Measurements from ENCODE around the gene NCBP2.
A peak's percentile ranks its signal among the peaks of the same experiment; 100 is the strongest.

NCBP2 gene

DNA sequence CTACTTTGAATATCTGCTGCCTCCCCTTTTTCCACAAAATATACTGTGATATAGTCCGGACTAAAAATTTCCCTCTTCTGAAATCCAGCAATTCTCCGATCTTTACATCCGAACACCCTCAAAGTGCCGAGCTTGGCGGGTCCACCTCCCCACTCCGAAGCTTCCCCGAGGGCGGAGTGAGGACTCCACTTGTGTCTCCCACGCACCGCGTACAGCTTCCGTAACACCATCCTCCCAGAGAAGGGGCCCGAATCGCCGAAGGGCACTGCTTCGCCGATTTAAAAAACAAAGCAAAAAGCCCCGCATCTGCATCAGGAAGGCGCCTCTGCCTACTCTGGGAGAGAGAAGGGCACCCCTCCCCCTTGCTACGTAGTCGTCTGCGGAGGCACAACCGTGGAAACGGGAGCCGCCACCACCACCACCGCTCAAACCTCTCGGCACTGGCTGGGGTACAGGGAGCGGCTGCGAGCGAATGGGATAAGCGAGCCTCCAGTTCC, 551 bp downstream of the NCBP2 start:
- peak; percentile 28 for DNase-seq (ENCODE audit: low read depth)

DNA sequence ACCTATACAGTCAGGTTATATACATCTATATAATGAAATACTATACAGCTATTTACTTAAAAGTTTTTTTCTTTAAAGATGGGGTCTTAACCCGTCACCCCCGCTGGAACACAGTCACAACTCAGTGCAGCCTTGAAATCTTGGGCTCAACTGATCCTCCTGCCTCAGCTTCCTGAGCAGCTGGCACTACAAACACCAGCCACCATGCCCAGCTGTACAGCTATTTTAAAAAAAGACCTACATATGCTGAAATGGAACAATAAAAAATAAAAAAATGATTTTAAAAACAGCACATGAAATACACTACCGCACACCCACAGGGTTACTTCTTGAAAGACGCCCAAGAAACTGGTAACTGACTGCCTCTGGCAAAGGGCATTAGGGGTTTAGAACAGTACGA, 3.8 kb downstream of the NCBP2 start:
- DNase-seq (ENCODE audit: low read depth) = no peak

DNA sequence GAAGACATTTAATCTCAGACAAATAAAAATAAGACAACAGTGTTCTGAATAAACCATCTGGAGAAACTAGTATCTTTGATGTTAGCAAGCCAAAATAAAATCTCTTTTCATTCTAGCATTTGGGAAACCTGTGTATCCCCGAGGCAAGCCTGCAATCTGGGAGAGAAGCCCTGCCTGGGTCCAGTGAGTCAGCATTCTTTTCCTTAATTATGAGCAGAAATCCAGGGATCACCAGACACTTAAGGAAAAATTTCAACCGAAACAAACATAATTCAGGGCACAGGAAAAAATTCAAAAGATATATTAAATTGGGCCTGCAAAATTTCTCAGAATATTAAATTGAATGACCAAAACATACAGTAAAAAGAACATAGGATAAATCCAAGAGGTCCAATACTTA, 4.2 kb downstream of the NCBP2 start:
- peak; percentile 40 for DNase-seq (ENCODE audit: low read depth)

DNA sequence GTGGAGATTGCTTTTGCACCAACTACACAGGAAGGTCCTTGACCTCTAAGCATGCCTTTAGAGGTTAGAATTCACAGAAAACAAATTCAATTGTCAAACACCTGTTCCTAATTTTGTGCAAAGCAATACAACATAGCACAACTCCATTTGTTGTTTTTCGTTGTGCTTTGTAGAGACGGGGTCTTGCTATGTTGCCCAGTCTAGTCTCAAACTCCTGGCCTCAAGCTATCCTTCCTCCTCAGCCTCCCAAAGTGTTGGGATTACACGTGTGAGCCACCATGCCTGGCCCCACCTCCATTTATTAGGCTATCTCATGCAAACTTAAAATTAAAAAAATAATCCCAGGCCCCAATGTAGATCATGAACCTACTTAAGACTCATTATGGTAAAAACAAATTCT, 6.0 kb downstream of the NCBP2 start:
- DNase-seq (ENCODE audit: low read depth) = no peak

DNA sequence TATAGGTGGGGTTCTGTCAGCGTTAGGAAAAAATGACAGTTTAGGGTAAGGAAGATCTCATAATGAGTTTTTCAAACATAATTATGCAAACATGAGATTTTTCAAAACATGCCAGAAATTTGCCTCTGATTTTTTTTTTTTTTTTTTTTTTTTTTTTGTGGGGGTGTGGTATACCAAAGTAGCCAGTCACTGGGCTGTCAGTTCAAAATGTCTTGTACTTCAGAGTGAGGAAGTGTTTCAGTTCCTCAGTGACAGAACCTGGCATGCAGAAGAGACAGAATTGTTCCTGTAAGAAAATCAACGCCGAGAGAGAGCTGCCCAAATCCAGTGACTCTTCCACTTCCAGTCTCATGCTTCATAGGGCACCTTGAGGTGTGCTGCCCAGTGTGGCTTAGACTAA, 9.7 kb downstream of the NCBP2 start:
- DNase-seq (ENCODE audit: low read depth) = no peak

DNA sequence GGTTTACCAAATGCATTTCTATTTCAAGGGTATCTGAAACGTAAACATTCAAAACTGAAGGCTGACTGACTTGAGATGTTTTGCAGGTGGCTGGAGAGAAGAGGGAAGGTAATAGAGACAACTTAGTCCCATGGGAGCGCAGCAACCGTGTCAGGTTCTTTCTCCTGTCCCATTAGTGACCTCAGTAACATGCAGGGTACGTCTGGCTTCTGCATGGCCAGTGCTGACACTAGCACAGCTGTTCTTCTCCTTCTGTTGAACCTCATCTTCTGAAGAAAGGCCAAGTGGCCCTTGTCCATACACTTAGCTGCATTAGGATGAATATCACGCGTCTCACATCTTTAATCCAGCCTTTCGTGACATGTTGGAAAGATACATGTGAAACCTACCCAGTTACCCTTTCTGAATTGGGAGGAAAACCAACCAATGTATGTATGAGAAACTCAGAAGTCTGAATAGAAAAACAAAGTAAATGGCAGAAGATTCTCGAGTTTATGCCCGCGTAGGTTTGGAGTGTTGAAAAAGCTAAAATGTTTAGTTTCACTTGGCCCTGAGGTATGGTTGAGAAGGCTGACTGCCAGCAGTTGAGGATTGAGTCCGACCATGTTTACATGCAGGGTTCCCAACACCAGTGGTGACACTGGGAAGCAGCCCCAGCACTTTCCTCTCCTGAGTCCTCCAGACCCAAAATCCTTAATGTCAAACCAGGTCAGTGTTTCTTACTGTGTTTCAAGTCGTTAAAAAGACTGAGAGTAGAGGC, 10.3 kb downstream of the NCBP2 start:
- no peak for DNase-seq (ENCODE audit: low read depth)

DNA sequence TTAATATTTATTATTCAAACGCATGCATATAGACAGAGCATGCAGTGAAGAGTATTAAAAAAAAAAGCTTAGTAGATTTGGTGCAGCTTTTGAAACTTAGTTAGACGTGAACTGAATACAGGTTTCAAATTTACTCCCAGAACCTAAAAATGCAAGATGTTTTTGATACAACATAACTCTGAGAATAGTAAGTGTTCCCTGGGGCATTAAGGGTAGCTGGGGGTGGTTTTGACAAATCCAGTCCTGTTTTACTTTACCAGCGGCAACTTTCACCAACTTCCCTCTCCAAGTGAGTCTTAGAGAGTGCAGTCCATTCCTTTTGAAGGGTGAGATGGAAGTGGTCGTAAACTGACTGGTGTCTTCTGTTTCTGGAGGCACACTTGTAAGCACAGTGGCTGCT, 11.2 kb downstream of the NCBP2 start:
- DNase-seq (ENCODE audit: low read depth) = no peak

DNA sequence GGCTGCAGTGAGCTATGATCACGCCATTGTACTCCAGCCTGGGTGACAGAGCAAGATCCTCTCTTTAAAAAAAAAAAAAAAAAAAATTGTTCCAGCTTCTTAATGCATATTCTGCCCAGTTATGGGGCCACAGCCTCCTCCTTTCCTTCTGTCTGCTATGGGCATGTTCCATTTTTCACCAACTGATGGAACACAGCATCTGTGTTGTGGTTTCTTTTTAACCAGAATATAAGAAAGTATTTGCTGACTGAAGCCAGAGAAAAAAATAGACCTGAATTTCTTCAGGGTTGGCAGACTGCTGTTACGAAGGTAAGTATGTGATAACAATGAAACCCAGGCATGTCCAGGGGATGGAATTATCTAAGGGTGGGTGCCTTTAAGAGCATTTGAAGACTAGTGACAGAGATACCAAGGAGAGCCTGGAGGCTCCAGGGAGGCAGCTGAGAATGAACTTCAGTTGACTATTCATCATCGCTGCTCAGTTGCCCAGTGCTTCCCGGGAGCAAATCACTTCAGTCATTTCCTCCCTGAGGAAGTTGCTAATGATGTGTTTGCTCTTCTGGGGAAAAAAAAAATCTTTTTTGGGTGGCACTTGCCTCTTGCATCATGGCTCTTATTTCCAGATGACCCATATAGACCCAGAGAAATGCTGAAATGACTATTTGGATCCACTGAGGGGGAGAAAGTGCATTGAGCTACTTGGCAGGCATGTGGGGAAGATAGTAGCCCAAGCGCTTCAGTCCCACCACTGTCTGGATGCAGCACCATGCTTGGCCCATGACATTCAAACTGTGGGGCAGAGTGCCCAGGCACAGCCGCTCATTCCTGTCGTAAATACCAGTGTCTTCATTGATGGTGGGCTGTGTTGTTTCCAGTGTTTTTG, 14.5 kb downstream of the NCBP2 start:
- no peak for DNase-seq (ENCODE audit: low read depth)

DNA sequence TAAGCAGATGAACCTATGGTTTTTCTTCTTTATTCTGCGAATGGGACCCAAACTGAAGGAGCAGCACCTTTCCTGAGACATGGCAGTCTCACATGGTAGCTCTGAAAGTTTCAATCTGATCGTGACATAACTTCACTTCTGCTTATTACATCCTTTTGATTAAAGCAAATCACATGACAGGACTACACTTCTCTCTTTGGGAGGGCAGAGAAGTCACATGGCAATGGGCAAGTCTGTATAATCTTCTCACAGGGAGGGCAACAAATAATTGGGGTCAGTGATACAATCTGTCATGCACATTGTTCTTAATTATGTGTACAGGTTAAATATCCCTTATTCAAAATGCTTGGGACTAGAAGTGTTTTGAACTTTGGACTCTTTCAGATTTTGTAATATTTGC, 21.6 kb downstream of the NCBP2 start:
- no peak for DNase-seq (ENCODE audit: low read depth)

DNA sequence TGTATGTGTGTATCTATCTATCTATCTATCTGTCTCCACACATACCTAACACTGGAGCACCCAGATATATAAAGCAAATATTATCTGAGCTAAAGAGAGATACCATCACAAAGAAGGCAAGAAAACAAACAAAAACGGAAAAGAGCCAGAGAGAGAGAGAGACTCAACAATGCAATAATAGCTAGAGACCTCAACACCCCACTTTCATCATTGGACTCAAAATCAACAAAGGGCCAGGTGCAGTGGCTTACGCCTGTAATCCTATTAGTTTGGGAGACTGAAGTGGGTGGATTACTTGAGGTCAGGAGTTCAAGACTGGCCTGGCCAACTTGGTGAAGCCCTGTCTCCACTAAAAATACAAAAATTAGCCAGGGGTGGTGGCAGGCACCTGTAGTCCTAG, 23.4 kb downstream of the NCBP2 start:
- no peak for DNase-seq (ENCODE audit: low read depth)

DNA sequence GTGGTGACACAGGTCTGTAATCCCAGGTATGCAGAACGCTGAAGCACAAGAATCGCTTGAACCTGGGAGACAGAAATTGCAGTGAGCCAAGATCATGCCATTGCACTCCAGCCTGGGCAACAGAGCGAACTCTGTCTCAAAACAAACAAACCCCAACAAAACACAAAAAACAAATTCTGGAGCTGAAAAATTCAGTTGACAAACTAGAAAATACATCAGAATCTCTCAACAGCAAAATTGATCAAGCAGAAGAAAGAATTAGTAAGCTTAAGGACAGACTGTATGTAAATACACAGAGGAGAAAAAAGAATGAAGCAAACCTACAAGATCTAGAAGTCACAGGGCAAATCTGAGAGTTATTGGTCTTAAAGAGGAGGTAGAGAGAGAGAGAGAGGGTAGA, 25.3 kb downstream of the NCBP2 start:
- no peak for DNase-seq (ENCODE audit: low read depth)

DNA sequence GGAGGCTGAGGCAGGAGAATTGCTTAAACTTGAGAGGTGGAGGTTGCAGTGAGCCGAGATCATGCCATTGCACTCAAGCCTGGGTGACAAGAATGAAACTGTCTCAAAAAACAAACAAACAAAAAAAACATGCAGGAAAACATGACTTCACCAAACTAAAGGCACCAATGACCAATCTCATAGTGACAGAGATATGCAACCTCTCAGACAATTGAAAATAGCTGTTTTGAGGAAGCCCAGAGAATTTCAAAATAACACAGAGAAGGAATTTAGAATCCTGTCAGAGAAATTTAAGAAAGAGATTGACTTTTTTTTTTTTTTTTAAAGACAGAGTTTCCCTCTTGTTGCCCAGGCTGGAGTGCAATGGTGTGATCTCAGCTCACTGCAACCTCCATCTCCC, 26.1 kb downstream of the NCBP2 start:
- DNase-seq (ENCODE audit: low read depth) = no peak

DNA sequence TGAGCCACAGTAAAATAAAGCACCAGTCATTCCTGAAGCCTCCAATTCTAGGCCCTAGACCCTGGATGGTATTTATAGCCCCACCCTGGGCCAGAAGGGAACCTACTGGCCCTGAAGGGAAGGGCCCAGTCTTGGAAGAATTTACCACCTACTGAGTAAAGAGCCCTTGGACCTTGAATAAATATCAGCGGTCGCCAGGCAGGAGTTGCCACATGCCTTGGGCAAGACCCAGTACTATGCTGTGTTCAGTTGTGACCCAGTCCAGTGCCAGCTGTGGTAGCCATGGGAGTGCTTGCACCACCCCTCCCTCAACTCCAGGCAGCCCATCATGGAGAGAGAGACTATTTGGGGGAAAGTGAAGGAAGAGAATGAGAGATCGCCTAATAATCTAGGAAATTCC, 27.0 kb downstream of the NCBP2 start:
- no peak for DNase-seq (ENCODE audit: low read depth)

DNA sequence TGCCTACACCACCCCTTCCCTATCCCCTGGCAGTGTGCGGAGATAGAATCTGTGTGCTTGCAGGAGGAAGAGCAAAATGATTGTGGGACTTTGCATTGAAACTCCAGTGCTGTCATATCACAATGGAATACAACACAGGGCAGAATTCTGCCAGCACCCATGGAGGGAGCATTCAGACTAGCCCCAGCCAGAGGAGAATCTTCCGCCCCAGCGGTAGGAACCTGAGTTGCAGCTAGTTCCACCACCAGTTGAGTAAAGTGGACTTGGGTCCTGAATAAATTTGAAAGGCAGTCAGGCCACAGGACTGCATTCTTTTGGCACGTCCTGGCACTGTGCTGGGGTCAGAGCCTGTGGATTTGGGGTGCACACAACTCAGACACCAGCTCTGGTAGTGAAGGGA, 27.5 kb downstream of the NCBP2 start:
- no peak for DNase-seq (ENCODE audit: low read depth)

DNA sequence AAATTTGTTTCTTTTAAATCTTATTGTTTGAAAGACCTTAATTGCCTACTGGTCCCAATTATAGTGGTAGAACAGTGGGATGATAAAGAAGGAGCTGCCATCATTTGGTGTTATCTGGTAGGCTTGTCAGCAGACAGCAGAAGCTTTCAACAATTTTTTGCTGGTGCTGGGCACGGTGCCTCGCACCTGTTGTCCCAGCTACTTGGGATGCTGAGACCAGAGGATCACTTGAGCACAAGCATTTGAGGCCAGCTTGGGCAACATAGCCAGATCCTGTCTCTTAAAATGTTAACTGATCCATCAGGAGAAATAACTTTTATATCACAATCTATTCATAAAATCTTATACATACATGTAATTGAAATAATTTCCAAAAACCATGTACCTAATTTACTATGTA, 38.6 kb downstream of the NCBP2 start:
- no peak for DNase-seq (ENCODE audit: low read depth)

DNA sequence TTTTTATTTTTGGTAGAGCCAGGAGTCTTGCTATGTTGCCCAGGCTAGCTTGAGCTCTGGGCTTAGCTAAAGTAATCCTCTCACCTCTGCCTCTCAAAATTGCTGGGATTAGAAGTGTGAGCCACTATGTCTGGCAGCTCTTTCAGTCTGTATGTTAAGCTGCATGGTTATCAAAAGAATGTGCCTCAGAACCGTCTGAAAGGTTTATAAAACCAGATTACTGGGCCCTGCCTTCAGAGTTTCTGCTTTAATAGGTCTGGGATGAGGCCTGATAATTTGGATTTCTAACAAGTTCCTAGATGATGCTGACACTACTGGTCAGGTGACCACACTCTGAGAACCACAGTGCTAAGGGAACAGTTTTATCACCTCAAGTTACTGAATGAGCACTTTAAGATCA, 40.0 kb downstream of the NCBP2 start:
- DNase-seq (ENCODE audit: low read depth) = no peak

DNA sequence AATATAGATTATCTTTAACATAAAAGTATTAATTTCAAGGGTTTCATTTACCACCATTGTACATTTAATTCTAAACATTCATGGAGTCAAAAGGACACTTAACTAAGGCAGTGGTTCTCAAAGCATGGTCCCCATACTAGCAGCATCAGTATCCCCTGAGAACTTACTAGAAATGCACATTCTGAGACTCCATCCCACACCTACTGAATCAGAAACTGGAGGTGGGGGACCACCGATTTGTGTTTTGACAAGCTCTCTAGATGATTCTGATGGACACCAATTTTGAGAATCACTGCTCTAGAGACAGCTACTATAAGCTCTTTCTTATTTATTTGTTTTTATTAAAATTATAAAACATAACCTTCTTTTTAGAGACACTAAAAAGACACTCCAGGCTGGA, 40.6 kb downstream of the NCBP2 start:
- DNase-seq (ENCODE audit: low read depth) = no peak

DNA sequence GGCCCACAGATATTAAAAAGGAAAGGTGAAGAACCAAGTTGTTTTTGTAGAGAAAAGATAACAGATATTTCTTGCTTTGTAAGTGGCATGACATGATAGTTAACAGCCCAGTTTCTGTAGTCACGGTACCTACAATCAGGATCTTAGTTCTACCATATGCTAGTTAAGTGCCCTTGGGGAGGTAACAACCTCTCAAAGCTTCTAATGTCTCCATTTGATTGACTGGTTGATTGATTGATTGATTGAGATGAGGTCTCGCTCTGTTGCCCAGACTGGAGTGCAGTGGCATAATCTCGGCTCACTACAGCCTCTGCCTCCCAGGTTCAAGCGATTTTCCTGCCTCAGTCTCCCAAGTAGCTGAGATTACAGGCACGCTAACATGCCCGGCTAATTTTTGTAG, 46.1 kb downstream of the NCBP2 start:
- no peak for DNase-seq (ENCODE audit: low read depth)

DNA sequence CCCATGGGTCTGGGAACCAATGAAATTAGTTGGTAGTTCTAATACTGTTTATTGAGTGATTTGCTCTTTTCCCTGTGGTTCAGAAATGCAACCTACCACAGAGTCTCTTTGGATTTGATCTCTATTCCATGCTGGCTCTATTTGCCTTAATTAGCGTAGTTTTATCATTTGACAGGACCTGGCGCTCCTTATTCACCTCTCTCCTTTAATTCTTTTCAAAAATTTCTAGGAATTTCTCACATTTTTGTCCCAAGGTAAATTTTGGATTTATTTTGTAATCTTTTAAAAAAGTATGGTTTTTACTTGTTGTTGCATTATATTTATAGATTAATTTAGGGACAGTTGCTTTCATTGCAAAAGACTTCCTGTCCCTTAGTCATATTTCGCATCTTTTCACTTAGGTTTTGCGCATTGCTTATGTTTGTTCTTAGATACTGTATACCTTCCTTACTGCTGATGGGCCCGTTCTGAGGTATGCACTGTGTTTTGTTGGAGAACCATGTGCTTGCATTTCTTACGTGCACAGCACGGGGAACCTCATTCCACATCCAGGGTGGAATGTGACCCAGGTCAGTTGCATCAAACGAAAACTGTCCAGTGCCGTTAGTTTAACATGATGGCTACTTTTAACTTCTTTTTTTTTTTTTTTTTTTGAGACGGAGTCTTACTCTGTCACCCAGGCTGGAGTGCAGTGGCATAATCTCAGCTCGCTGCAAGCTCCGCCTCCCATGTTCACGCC, 47.6 kb downstream of the NCBP2 start:
- no peak for DNase-seq (ENCODE audit: low read depth)

DNA sequence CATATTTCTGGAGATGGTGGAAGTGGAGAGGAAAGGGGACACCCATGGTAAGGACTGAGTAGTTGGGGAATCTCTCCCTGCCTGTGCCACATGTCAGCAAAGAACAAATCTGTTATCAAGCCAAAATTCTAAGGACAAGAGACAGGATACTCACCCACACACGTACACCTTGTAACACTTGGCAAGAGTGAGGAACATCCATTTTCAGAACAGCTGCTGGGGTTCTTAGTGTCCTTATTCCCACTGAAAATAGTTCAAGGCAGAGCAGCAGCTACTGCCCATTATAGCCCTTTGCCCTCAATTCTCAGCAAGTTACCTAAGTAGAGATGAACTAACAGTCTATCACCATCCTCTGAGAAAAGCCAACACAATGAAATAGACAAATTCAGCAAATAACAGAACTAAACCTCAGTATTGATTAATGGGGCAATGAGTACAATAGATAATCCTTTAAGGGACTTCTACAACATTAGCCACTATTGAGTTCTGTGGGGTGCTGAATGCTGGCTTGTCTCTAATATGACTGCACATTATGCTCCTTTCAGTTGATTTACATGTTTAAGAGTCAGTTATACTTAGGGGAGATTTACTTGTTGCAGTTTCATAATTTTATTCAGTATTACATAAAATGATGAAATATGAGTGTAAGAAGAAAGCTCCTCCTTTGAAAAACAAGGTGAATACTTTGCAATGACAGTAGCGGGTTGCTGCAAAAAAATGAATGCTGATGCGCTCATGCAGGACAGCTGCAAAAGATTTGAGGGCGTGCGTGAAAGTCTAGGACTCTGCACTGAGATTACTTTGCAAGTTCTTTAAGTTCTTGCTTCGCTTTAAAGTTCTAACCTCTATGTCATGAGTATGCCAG, 52.3 kb downstream of the NCBP2 start:
- peak; percentile 34 for DNase-seq (ENCODE audit: low read depth)

DNA sequence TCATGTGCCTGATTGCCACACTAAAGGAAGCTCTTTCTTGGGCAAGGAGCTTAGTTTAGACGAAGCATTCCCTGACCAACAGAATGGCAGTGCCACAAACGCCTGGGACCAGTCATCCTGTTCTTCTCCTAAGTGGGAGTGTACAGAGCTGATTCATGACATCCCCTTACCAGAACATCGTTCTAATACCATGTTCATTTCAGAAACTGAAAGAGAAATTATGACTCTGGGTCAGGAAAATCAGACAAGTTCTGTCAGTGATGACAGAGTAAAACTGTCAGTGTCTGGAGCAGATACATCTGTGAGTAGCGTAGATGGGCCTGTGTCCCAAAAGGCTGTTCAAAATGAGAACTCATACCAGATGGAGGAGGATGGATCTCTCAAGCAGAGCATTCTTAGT, 56.2 kb downstream of the NCBP2 start:
- DNase-seq (ENCODE audit: low read depth) = no peak

Data from fibroblast of gingiva (primary cell).